Neuron (in vitro differentiated cells): ENCODE measurements around the gene FAM53C.
"Not testable (repeated sequence)": the region's sequence is repeated elsewhere in the genome, so short reads cannot be mapped to it uniquely, and the experiment has no call there.

Experiments
- H2AFZ ChIP-seq: one replicate; pipeline ENCODE4 v1.6.1; 2013; ENCODE audit warnings: low read depth, mild to moderate bottlenecking, inconsistent platforms, low read length, moderate library complexity
- H3K27me3 ChIP-seq: one replicate; pipeline ENCODE4 v1.6.1; 2013; ENCODE audit warnings: low read length; ENCODE audit not compliant: insufficient read depth
- H3K36me3 ChIP-seq: one replicate; pipeline ENCODE4 v1.6.1; 2013; ENCODE audit warnings: low read length; ENCODE audit not compliant: insufficient read depth
- H3K4me1 ChIP-seq: one replicate; pipeline ENCODE4 v1.6.1; 2013; ENCODE audit warnings: low read length; ENCODE audit not compliant: insufficient read depth
- H3K4me3 ChIP-seq: 2 replicates; pipeline ENCODE4 v1.5.1; 2013; ENCODE audit warnings: mild to moderate bottlenecking, low read length, moderate library complexity
- H3K9me3 ChIP-seq: one replicate; pipeline ENCODE4 v1.6.1; 2013; ENCODE audit warnings: low read length

FAM53C gene

DNA sequence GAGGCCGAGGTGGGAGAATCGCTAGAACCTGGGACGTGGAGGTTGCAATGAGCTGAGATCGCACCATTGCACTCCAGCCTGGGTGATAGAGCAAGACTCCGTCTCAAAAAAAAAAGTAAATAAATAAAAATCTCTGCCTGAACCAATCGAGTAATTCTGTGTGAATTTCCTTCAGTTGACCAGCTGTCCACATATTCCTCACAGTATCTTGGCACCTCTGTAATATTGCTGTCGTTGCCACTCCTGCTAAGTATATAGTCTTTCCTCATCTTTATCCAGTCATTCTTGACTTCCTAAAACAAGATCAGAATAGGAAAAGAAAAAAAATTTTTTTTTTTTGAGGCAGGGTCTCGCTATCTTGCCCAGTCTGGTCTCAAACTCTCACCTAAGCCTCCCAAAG lies 44.3 kb downstream of the FAM53C start:
- H3K4me1 ChIP-seq, result no peaks in the 10 kb centered on the region
- H3K27me3 ChIP-seq, result no peaks in the 10 kb centered on the region
- H3K36me3 ChIP-seq, result peaks cover 75% of the 10 kb centered on the region
- no peak overlapping the region for H2AFZ ChIP-seq
- H3K4me3 ChIP-seq, result no peak overlapping the region
- peaks cover under 1% of the 10 kb centered on the region for H3K9me3 ChIP-seq

DNA sequence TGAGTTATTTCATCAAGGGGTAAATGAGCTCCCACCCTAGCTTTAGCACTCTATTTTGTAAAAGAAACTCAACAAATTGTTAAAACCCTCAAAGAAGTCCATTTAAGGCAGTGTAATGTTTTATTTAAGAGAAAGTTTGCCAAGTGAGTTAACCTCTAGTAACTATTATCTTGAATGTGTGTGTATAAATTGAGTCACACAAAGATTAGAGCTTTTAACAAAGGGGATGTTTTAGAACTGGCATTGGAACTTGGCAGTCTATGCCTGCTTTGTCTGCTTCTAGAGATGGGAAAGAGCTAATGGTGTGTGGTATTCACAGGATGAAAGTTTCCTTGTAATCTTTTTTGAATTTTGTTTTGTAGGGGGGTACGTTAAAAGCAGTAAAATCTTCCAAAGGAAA lies 47.6 kb downstream of the FAM53C start:
- no peaks in the 10 kb centered on the region for H3K27me3 ChIP-seq
- H3K9me3 ChIP-seq, result peaks cover 2% of the 10 kb centered on the region
- H2AFZ ChIP-seq, result no peak overlapping the region
- H3K36me3 ChIP-seq, result peaks cover 51% of the 10 kb centered on the region
- H3K4me1 ChIP-seq, result no peaks in the 10 kb centered on the region
- H3K4me3 ChIP-seq, result no peak overlapping the region

DNA sequence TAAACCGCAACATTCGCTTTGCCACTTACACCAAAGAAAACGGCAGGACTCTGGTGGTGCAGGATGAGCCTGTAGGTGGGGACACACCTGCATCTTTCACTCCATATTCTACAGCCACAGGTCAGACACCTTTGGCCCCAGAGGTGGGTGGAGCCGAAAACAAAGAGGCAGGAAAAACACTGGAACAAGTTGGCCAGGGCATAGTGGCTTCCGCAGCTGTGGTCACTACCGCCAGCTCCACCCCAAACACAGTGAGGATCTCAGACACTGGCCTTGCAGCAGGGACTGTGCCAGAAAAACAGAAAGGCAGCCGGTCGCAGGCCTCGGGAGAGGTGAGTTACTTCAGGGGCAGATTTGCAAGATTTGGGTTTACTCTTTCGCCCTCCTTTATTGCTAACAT lies 48.2 kb downstream of the FAM53C start:
- H3K27me3 ChIP-seq, result no peaks in the 10 kb centered on the region
- H3K36me3 ChIP-seq, result peaks cover 53% of the 10 kb centered on the region

DNA sequence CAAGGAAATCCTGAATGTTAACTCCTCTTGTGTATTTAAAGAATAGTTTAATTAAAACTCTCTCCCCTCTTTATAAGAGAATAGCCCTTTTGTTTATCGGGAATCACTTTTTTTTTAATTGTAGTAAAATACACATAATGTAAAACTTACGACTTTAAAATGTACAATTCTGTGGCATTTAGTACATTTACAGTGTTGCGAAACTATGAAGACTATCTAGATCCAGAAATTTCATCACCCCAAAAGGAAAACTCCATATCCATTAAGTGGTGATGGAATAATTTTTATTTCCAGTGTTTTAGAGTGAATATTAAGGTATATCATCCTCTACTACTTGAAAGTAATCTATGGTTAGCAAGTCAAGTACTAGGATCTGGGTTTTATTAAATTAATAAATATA lies 51.3 kb downstream of the FAM53C start:
- H2AFZ ChIP-seq, result no peak overlapping the region
- peaks cover 66% of the 10 kb centered on the region for H3K36me3 ChIP-seq
- H3K27me3 ChIP-seq, result no peaks in the 10 kb centered on the region
- peaks cover 2% of the 10 kb centered on the region for H3K9me3 ChIP-seq
- peaks cover 5% of the 10 kb centered on the region for H3K4me1 ChIP-seq
- no peak overlapping the region for H3K4me3 ChIP-seq

More for the DNA sequence above, 48.2 kb downstream of the FAM53C start:
- H3K4me3 ChIP-seq, result no peak overlapping the region
- no peak overlapping the region for H2AFZ ChIP-seq
- H3K4me1 ChIP-seq, result no peaks in the 10 kb centered on the region
- H3K9me3 ChIP-seq, result peaks cover 2% of the 10 kb centered on the region

DNA sequence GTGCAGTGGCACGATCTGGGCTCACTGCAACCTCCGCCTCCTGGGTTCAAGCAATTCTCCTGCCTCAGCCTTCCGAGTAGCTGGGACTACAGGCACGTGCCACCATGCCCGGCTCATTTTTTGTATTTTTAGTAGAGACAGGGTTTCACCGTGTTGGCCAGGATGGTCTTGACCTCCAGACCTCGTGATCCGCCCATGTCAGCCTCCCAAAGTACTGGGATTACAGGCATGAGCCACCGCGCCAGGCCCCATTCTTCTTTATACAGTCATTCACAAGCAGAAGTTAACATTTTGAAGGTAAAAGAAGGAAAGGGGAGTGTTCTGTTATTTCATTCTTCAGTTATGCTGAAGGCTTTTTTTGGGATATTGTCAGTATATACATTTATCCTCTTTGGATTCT lies 51.8 kb downstream of the FAM53C start:
- H3K4me3 ChIP-seq, H2AFZ ChIP-seq, H3K4me1 ChIP-seq, H3K27me3 ChIP-seq, H3K9me3 ChIP-seq: not testable (repeated sequence)
- H3K36me3 ChIP-seq, result peaks cover 68% of the 10 kb centered on the region

DNA sequence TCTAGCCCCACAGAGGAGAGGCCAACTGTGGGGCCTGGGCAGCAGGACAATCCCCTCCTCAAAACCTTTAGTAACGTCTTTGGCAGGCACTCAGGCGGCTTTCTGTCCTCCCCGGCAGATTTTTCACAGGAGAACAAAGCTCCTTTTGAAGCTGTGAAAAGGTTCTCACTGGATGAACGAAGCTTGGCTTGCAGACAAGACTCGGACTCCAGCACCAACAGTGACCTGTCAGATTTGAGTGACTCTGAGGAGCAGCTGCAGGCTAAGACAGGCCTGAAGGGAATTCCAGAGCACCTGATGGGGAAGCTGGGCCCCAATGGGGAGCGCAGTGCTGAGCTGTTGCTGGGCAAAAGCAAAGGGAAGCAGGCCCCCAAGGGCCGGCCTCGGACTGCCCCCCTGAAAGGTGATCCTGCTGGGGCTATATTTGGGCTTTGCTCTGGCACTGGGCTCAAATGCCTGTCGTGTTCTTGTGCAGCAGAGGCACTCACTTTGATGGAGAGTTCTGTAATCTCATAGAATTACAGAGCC lies 53.9 kb downstream of the FAM53C start:
- H3K27me3 ChIP-seq, result no peaks in the 10 kb centered on the region
- peaks cover 2% of the 10 kb centered on the region for H3K9me3 ChIP-seq
- peaks cover 5% of the 10 kb centered on the region for H3K4me1 ChIP-seq
- no peak overlapping the region for H2AFZ ChIP-seq
- H3K4me3 ChIP-seq, result no peak overlapping the region
- peaks cover 64% of the 10 kb centered on the region for H3K36me3 ChIP-seq
